ENCODE results near the gene CHMP5. TPM values are rescaled to one million over a fixed set of nuclear protein-coding genes. Genes with fewer than 3 reads are reported as not detected.

CHMP5 gene
- total and polyA plus RNA-seq, 10 of the 15 experiments (the other 5 are each of a cell fraction or from before 2014, with no cell fraction given) = 40.3 to 179 (median 78.6) TPM

- DNase-seq (ENCODE audit: low read depth, low spot score) (no peak), ATAC-seq (no peak), FAIRE-seq (no peak)
- CTCF ChIA-PET = interaction anchor here (1.0 kb wide), 2 partner anchors 12 to 80 kb away, joined by 3 read pairs; no protein-coding TSS in a partner anchor
- RAD21 ChIA-PET (ENCODE audit: unreplicated experiment) = no interaction called here
- Histone ChIP-seq H3K9me3 (replicated peaks; ENCODE audit: control insufficient read depth, insufficient read depth, low read length) (no peaks in the 10 kb centered on the region), H3K27me3 (replicated peaks in 1 of 2; ENCODE audit: control insufficient read depth in 2 of 2, insufficient read depth in 2 of 2, low read length in 1 of 2) (no peaks in the 10 kb centered on the region), H3K4me1 (ENCODE audit: control insufficient read depth, insufficient read depth, low read length) (peaks cover 31% of the 10 kb centered on the region), H4K20me1 (ENCODE audit: control insufficient read depth, insufficient read depth) (no peaks in the 10 kb centered on the region), H3K4me3 (peak overlapping the region; percentile 55), H3K79me2 (ENCODE audit: control insufficient read depth, insufficient read depth, low read length) (peaks cover 95% of the 10 kb centered on the region), H3K36me3 (ENCODE audit: control insufficient read depth in 2 of 2, insufficient read depth in 2 of 2, low read length in 1 of 2) (peaks cover 4 to 33% of the 10 kb centered on the region in 2 experiments; a peak in 3 of 4 replicates), H3K27ac (ENCODE audit: control insufficient read depth, insufficient read depth) (peak overlapping the region; percentile 77), H2AFZ (ENCODE audit: control insufficient read depth, low read depth, low read length) (no peak overlapping the region), H3K4me2 (ENCODE audit: control insufficient read depth, insufficient read depth) (peak overlapping the region; percentile 90), H3K9ac (ENCODE audit: control insufficient read depth, insufficient read depth, low read length) (no peak overlapping the region; the same call in 1 of the 2 replicates)
- intact Hi-C loops (cut with micrococcal nuclease; ENCODE audit: unreplicated experiment) = loop anchor here (10.0 kb wide), 1 partner anchor 130 kb away; the partner anchor contains the start of gene B4GALT1
- BruUV-seq (replicated peaks) = no TSS peak
- in situ Hi-C loops (cut with MboI) = loop anchor here (5.0 kb wide), 1 partner anchor 48 kb away; no protein-coding TSS in a partner anchor
- SMC1A ChIA-PET (ENCODE audit: uncharacterized antibody, unreplicated experiment) = interaction anchor here (0.8 to 1.0 kb wide), 2 partner anchors 9 to 24 kb away, joined by 3 read pairs; no protein-coding TSS in a partner anchor
- WGBS (ENCODE audit: insufficient coverage, insufficient replicate concordance, low lambda C conversion rate, missing lambda C conversion rate) = 35% methylated on average over 12 of the region's 12 CpGs
- POLR2A ChIA-PET = interaction anchor here (0.5 to 1.3 kb wide), 2 partner anchors 20 to 25 kb away, joined by 3 read pairs; no protein-coding TSS in a partner anchor
- TF ChIP-seq E2F8 (IDR thresholded peaks at IDR 0.05; ENCODE audit: low read depth, partially characterized antibody) (no peak), NR2C2 (IDR thresholded peaks at IDR 0.05; ENCODE audit: borderline replicate concordance, control insufficient read depth, insufficient read length, low read depth) (no peak), TCF12 (IDR thresholded peaks at IDR 0.05; ENCODE audit: low read depth, low read length) (no peak), ZNF217 (IDR thresholded peaks at IDR 0.05) (no peak), MTA2 (IDR thresholded peaks at IDR 0.05; ENCODE audit: low read depth) (no peak), TCF3 (IDR thresholded peaks at IDR 0.05; ENCODE audit: borderline replicate concordance, insufficient read depth, low read depth, low read length) (no peak), NR2C1 (IDR thresholded peaks at IDR 0.05) (no peak), MYC (IDR thresholded peaks at IDR 0.05; ENCODE audit: insufficient read depth, insufficient read length, insufficient replicate concordance, low read length, severe bottlenecking) (no peak), RUNX3 (IDR thresholded peaks at IDR 0.05; ENCODE audit: low read length) (peak; percentile 15; the same call in 1 of the 2 replicates), HCFC1 (IDR thresholded peaks at IDR 0.05; ENCODE audit: low read length) (no peak), ASH2L (IDR thresholded peaks at IDR 0.05; ENCODE audit: borderline replicate concordance, low read depth) (no peak), ZBTB11 (CRISPR knock-in tag; IDR thresholded peaks at IDR 0.05) (no peak), PAX5 (IDR thresholded peaks at IDR 0.05; ENCODE audit: borderline replicate concordance, low read depth, low read length) (no peak), RCOR1 (conservative IDR thresholded peaks at IDR 0.05; ENCODE audit: low read depth, low read length) (no peak), ZBED1 (IDR thresholded peaks at IDR 0.05; ENCODE audit: borderline replicate concordance) (no peak), POLR2AphosphoS5 (IDR thresholded peaks at IDR 0.05; ENCODE audit: low read length) (peak; percentile 54; the same call in 1 of the 2 replicates), CHD1 (IDR thresholded peaks at IDR 0.05; ENCODE audit: low read depth, low read length) (no peak), RFX5 (IDR thresholded peaks at IDR 0.05; ENCODE audit: low read depth, low read length) (no peak)
Observed at GRCh38 chr9:33294670-33295432, 30.0 kb downstream of the CHMP5 start.
